SK-N-SH treated with all-trans-retinoic acid at 6 μM for 48 hours (cell line): ENCODE measurements around the gene MRPL2.

Experiments used
- ARNTL ChIP-seq: fragments of 450-650 bp; formaldehyde crosslinking; IDR thresholded peaks from 2 replicates; pipeline ENCODE4 v1.5.0; 2020; ENCODE audit warnings: low read depth, mild to moderate bottlenecking, moderate library complexity, borderline replicate concordance
- BACH2 ChIP-seq: fragments of 250-450 bp; sonication (Bioruptor Pico); IDR thresholded peaks from 2 replicates; pipeline ENCODE4 v1.9.0; 2021; ENCODE audit warnings: mild to moderate bottlenecking, borderline replicate concordance
- CREB5 ChIP-seq: fragments of 250-450 bp; sonication (Bioruptor Pico); IDR thresholded peaks from 2 replicates; pipeline ENCODE4 v1.5.1; 2020; ENCODE audit warnings: low read depth, mild to moderate bottlenecking, moderate library complexity
- ZFP3 ChIP-seq: fragments of 250-450 bp; sonication (Bioruptor Pico); IDR thresholded peaks from 2 replicates; pipeline ENCODE4 v1.5.0; 2020; ENCODE audit warnings: mild to moderate bottlenecking, moderate library complexity

- TF ChIP-seq ARNTL (CRISPR knock-in tag) (no peak), BACH2 (no peak), ZFP3 (CRISPR knock-in tag) (no peak), CREB5 (CRISPR knock-in tag) (no peak)
Measured at GRCh38 chr6:43021270-43022047, 37.8 kb downstream of the MRPL2 start, which contains the start of gene RRP36.
